Hematopoietic multipotent progenitor cell treated with erythropoietin and hydrocortisone succinate and interleukin-3 and kit ligand, for 8 days (in vitro differentiated cells): Measurements from ENCODE around the gene CPLX1.
A peak's percentile ranks its signal among the peaks of the same experiment; 100 is the strongest.
"Not testable (repeated sequence)": the region's sequence is repeated elsewhere in the genome, so short reads cannot be mapped to it uniquely, and the experiment has no call there.

Experiments used
- DNase-seq: peaks from one replicate; pipeline ENCODE4 v3.0.0-alpha.2; 2015

The CPLX1 gene

DNA sequence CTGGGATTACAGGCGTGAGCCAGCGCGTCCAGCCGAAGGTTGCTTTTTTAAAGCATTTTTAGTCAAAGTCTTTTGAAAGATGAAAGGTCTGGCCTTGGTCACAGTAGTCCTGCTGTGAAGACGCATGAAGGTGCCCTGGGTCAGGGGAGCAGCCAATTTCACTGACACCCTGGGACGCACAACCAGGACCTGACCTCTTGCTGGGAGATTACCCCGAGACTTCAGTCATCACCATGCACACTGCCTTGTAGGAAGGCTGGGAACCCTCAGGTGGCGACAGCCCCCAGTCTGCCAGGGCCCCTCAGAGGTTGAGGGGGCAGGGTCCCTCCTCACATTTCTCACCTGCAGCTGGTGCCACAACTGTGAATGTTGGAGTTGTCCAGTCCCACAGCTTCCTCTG, 53.2 kb downstream of the CPLX1 start:
- DNase-seq = no peak

- no peak for DNase-seq
These were observed 53.8 kb downstream of the CPLX1 start for GRCh38 chr4:772118-772517.

- no peak for DNase-seq
These were observed 54.5 kb downstream of the CPLX1 start for GRCh38 chr4:771464-771863.

DNA sequence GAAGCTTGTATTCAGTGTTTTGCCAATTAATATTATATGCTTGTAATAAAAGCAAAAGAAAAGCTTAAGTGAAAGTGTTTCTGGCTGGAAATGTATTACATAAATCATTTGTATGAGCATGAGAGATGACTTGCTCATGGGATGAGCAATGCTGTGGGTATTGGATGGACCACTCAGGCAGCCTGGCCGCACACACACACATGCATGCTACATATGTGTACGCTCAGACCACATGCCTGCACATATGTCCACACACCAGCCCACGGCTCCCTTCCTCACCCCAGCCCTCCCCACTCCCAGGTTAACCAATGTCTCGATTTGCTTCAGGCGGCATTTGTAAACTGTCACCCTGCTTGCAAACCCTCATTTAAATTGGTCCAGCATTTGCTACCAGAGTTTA, 55.9 kb downstream of the CPLX1 start:
- no peak for DNase-seq

GRCh38 chr4:769511-769910, 56.4 kb downstream of the CPLX1 start:
- no peak for DNase-seq

DNA sequence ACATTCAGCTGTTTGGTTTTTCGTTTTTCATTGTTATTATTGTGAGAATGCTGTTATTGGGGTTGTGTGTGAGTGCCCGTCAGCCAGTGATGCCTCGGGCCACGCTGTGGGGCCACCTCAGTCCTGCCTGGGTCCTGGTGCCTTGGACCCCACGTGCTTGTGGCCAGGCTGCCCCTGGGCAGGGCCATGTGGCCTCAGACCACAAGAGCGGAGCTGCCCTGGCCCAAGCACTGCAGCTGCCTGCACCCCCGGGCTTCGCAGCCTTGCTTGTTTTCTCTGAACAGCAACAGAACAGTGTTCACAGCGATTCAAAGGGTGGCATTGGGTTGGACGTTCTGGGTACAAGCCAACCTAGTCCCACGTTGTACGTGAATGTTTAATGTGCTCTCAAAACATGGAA, 56.9 kb downstream of the CPLX1 start:
- DNase-seq = no peak

DNA sequence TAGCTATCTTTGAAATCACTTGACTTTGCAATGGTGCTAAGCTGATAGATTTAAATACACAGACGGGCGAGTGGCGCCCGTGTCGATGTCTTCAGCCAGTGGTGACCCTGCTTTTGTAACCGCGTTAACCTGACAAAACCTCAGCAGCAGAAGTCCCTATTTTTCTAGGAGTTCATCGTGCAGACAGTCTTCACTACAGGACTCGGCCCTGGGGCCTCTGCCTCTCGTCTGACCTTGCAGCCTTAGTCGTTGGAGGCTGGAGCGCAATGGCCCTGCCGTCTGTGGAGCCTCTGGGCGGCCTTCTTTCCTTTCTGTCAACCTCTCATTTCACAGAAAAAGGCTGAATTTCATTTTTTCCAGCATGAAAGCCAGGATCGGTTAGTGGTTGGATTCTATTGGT, 57.9 kb downstream of the CPLX1 start:
- DNase-seq = no peak

DNA sequence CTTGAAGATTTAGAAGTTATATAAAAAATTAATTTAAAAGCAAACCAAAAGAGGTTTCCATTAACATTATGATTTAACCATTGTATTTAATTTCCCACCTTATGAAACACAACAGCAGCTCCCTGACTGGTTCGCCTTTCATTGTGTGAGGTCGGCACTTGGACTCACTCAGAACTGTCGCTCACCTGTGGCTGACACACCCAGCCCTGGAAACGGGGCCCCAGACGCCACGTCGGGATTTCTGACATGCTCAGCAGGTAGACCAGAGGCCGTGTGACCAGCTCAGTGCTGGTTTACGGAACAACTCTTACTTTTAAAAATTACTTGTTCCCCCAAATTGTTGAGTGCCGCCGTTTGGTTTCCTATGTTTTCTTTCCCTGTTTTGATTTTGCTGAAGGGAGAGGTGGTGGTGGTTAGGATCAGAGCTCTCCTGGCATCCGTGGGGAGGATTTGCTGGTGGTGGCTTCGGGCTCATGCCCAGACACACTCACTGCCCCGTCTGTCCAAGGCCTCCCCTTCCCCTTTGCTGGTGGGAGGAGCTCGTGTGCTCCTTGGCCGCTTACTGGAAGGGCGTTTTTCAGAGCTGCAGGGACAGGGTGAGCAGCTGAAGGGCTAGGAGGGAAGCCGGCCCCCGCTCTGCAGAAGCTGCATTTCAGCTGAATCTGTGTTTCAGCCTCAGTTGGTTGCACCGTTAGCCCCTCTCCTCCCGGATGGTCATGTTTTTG, 59.2 kb downstream of the CPLX1 start:
- DNase-seq = no peak

DNA sequence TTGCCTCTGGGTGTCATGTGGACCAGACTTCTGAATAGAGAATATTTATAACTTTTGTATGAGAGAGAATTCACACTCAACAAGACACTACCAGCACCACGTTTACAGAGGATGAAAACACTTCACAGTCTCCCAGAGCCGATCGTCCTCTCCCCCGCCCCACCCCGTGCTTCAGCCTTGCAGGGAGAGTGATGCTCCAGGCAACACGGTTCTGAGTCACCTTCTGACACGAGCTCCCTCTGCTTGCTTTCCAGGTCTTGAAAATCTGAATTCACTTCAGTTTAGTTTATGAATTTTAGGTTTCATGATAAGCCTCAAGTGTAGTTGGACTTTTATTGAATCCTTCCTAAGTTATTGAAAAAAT, 59.8 kb downstream of the CPLX1 start:
- DNase-seq = no peak

GRCh38 chr4:764405-765169, 61.3 kb downstream of the CPLX1 start:
- DNase-seq = no peak

GRCh38 chr4:763922-764321, 62.0 kb downstream of the CPLX1 start:
- no peak for DNase-seq

DNA sequence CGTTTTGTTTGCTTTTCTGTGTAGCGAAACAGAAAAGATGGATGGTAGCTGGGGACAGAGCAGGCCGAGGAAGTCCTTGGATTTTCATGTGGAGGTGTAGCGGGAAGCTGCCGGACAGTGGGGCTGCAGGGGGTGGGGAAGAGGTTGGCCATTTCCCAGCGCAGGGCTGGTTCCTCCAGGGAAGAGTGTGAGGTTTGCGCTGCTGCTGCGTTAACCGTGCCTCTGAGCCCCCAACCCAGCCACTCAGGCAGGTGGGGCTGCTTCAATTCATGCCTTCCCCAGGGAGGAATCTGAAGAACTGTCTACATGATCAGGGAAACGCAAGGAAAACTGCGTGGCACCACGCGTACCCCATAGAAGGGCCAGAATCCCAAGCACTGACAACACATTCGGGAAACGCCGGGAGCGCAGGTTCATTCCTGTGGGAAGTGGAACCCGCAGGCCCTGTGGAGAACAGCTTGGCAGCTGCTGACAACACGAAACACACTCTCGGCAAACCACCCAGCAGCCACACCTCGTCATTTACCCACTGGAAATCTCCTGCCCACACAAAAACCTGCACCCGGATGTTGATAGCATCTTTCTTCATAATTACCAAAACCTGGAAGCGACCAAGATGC, 62.6 kb downstream of the CPLX1 start:
- no peak for DNase-seq

- peak; percentile 38 for DNase-seq
These were observed 63.4 kb downstream of the CPLX1 start for GRCh38 chr4:762211-763190.

DNA sequence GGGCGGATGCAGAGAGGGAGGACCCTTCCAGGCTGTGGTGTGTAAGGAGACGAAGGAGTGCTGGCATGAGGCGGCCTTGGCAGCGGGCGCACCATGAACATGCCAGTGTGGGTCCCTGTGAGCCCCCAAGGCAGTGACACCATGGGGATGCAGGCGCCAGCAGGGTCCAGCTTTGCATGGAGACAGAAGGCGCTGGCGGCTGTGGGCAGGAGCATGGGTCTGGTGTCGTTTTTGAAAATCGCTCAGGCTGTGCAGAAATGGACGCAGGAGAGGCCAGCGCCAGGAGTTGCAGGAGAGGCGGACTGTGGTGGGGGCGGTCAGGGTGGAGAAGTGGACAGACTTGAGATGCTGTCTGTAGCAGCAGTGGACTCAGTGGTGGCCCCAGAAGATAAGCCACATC, 64.2 kb downstream of the CPLX1 start:
- no peak for DNase-seq

DNA sequence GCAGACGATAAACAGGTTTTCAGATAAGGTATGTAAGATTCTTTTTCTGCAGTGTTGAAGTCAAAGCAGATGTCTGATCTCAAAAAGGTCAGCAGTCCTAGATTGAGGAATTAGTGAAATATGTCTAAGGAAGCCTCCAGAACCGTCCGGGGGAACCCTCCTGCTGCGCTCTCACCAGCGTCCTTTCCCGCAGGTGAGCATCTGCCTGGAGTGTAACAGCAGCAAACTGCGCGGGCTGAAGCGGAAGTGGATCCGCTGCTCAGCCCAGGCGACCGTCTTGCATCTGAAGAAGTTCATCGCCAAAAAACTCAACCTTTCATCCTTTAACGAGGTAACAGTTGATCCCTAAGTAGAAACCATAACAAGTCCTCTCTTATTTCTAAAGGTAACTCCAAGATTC, 64.8 kb downstream of the CPLX1 start:
- DNase-seq = no peak

DNA sequence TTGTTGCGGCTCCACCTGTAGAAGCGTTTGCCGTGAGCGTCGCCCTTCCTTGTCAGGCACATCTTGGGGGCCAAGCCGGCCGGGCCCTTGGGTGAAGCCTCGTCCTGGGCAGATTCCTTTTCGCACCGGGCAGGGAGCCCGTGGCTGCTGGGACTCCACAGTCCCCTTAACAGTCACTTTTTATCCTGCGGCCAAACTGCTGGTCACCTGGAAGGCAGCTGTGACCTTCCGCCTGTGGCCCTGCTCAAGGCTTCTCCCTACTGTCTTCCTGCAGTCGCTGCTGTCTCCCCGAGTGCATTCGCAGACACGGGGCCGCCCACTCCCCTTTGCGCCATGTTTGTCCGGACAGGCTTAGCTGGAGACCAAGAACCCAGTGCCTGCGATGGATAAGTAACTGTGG, 65.3 kb downstream of the CPLX1 start:
- DNase-seq = no peak

- not testable (repeated sequence) for DNase-seq
These were observed 66.1 kb downstream of the CPLX1 start for GRCh38 chr4:759810-760209.

- no peak for DNase-seq
These were observed 68.8 kb downstream of the CPLX1 start for GRCh38 chr4:757111-757510.

DNA sequence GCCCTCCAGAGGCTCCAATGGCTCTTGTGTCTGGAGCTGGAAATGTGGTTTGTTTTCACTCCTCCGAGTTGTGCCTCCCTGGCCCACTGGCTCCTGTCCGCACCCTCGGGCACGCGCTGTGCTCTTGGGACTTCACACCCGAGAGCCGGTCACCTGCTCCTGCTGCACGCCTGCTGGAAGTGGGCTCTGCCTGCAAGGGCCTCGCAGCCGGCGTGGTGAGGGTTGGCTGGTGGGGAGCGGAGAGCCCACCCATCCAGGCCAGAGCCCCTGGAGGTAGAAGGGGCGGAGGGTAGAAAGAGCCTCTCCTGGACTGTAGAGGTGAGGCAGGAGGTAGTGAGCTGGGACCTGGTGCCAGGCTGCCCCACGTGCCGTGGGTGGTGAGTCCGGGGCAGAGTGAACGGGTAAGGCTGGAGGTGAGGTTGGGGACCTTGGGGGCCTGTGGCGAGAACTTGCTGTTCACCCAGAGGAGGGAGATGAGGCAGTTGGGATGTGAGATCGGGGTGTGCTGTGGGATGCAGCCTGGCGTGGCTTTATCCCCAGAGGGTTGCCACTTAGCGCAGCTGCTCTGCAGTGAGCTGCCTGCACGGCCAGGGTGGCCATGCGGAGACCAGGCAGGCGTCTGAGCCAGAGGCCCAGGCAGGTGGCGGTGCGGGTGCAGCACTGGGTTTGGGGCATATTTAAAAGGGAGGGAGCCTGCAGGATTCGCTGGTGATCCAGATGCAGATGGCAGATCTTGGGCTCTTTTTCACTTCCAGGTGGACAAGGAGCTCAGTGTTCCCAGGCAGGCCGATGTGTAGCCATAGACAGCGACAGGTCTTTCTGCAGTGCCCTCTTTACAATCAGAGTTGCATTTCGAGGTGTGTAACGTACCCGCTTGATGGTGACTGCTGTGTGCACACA, 71.5 kb downstream of the CPLX1 start:
- no peak for DNase-seq

DNA sequence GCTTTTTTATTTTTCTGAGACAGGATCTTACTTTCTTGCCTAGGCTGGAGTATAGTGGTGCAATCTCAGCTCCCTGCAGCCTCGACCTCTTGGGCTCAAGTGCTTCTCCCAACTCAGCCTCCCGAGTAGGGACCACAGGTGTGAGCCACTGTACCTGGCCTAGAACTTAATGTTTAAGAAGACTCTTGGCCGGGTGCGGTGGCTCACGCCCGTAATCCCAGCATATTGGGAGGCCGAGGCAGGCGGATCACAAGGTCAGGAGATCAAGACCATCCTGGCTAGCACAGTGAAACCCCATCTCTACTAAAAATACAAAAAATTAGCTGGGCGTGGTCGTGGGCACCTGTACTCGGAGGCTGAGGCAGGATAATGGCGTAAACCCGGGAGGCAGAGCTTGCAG, 72.7 kb downstream of the CPLX1 start:
- not testable (repeated sequence) for DNase-seq

DNA sequence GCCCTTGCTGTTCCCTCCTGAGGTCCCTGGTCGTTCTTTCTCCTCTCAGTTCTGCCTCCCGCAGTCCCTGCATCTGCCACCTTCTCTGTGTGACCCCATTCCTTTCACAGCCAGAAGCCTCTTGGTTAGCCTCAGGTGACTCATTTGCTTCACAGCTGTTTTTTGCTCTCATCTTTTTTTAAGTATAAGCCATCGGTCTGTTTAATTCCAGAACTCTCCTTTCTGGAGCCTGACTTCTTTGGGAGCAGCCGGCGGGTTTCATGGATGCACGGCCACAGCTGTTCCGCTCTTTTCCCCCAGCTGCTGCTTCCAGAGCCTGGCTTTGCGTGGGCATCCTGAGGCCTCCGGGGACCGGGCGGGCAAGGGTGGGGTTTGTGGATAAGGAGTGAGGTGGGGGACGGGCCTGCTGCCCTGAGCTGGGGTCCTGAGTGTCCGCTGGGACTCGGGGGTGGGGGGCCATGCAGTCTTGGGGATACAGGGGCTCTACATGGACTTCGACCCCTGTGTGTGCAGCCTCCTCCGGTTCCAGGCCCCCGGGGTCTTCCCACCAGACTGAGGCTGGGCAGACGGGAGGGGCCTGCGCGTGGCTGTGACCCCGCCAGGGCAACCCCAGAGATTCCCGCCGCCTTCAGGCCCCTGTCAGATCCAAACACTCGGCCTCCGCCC, 73.6 kb downstream of the CPLX1 start:
- DNase-seq = no peak
